Panc1 (cell line): ENCODE results near the gene SLX9. TPM values are rescaled to one million over a fixed set of nuclear protein-coding genes. Genes with fewer than 3 reads are reported as not detected.
A peak's percentile ranks its signal among the peaks of the same experiment; 100 is the strongest.

Experiments used
- ATAC-seq: fragments of 200-7000 bp; cut with Tn5 transposase; 2 replicates; pipeline ENCODE4 v1.9.1; 2020; ENCODE audit warnings: mild to moderate bottlenecking, moderate library complexity
- BruUV-seq: library from RNA; stranded (reverse); fragments of 400-500 nt; replicated peaks from 2 replicates; lab custom pipeline; 2021; lab: Mats Ljungman, UMichigan
- CTCF ChIA-PET: fragments of 300-600 bp; sonication (Branson Sonifier 250); formaldehyde crosslinking; loops from one replicate; lab custom pipeline; 2022; ENCODE audit warnings: antibody characterized with exemption; lab: Charles Lee
- POLR2A ChIA-PET: fragments of 300-600 bp; sonication (Branson Sonifier 250); formaldehyde crosslinking; loops from one replicate; lab custom pipeline; 2022; ENCODE audit warnings: antibody characterized with exemption; lab: Charles Lee
- DNase-seq: peaks from one replicate; pipeline ENCODE4 v3.0.0-alpha.2; 2010; ENCODE audit warnings: low read depth, low spot score
- H3K27ac ChIP-seq: 2 replicates; pipeline ENCODE4 v1.5.1; 2011; ENCODE audit warnings: mild to moderate bottlenecking, low read length, inconsistent platforms
- H3K27me3 ChIP-seq: fragments of 200-500 bp; sonication (Bioruptor generic); 2 replicates; pipeline ENCODE4 v1.6.0; 2014; ENCODE audit warnings: low read length, inconsistent platforms; ENCODE audit not compliant: control insufficient read depth, insufficient read depth
- H3K36me3 ChIP-seq: fragments of 200-500 bp; sonication (Bioruptor generic); 2 replicates; pipeline ENCODE4 v1.5.1; 2014; ENCODE audit warnings: inconsistent platforms, mild to moderate bottlenecking, low read length, moderate library complexity; ENCODE audit not compliant: control insufficient read depth, insufficient read depth
- H3K4me1 ChIP-seq: 2 replicates; pipeline ENCODE4 v1.5.1; 2011; ENCODE audit warnings: inconsistent platforms, mild to moderate bottlenecking, low read length, moderate library complexity; ENCODE audit not compliant: control insufficient read depth, insufficient read depth
- H3K4me3 ChIP-seq, 2 experiments: 2 replicates each; pipeline ENCODE4 v1.5.1; 2011 to 2012; ENCODE audit warnings: low read depth in 2 of 2, low read length in 2 of 2, mild to moderate bottlenecking in 2 of 2, inconsistent platforms in 1 of 2, moderate library complexity in 1 of 2
- H3K9me3 ChIP-seq: fragments of 200-500 bp; sonication (Bioruptor generic); 2 replicates; pipeline ENCODE4 v1.5.1; 2014; ENCODE audit warnings: low read depth, mild to moderate bottlenecking, inconsistent platforms, low read length, moderate library complexity; ENCODE audit not compliant: control insufficient read depth, insufficient read depth
- CTCF ChIP-seq: fragments of 450-650 bp; IDR thresholded peaks from 2 replicates; pipeline ENCODE4 v1.5.1; 2017; ENCODE audit warnings: mild to moderate bottlenecking
- POLR2AphosphoS5 ChIP-seq: IDR thresholded peaks from 2 replicates; pipeline ENCODE4 v1.6.1; 2012; ENCODE audit warnings: mild to moderate bottlenecking, low read depth, low read length, moderate library complexity
- SIN3A ChIP-seq: IDR thresholded peaks from 2 replicates; pipeline ENCODE4 v1.6.1; 2012; ENCODE audit warnings: low read depth, mild to moderate bottlenecking, low read length, moderate library complexity, borderline replicate concordance; ENCODE audit not compliant: insufficient read depth
- TCF7L2 ChIP-seq: IDR thresholded peaks from 2 replicates; pipeline ENCODE4 v1.6.1; 2011; ENCODE audit warnings: mild to moderate bottlenecking, low read depth, low read length, inconsistent platforms
- in situ Hi-C: cut with HindIII; loops from 2 replicates; pipeline ENCODE4 v1.10.0; 2016; ENCODE audit warnings: low sequenced_read_pairs, low pct_unique_long_range_greater_than_20kb
- intact Hi-C: fragments of 100-400 bp; cut with micrococcal nuclease; formaldehyde crosslinking; loops from one replicate; pipeline ENCODE4 v1.10.0; 2022; ENCODE audit not compliant: unreplicated experiment
- total RNA-seq: library from RNA; stranded (reverse); gene quantifications from one replicate; pipeline ENCODE4 v1.2.1, GENCODE V29; 2021; ENCODE audit not compliant: unreplicated experiment
- TF ChIP-seq, protein P1 (sequence below), 2 experiments: IDR thresholded peaks; 2 replicates each; pipeline ENCODE4 v1.6.1; 2011 to 2012; ENCODE audit warnings: low read depth in 2 of 2, control low read depth in 1 of 2, low read length in 1 of 2, mild to moderate bottlenecking in 1 of 2, moderate library complexity in 1 of 2; ENCODE audit not compliant: insufficient read depth in 1 of 2

Gene SLX9
- total RNA-seq, 1 experiment from 2014 or later, result 50.9 TPM

DNA sequence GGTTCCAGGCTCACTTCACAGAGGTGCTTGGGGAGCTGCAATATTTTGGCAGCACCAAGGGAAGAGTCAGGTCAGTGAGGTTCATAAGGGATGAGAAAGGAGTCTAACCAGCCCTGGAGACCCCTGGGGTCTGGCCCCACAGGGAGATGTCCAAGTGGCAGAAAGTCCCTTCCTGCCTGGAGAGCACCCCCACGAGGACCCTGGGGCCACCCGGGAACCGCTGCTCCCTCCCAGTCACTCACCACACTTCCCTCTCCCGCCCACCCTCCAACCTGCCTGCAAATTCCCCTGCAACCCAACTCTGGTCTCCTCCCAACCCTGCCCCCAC is 12.6 kb upstream of the SLX9 start:
- H3K27me3 ChIP-seq, result no peaks in the 10 kb centered on the region
- DNase-seq (no peak), ATAC-seq (peak; percentile 6; the same call in 1 of the 2 replicates)
- H3K4me3 ChIP-seq, result no peak overlapping the region
- no TSS peak for BruUV-seq
- no peaks in the 10 kb centered on the region for H3K9me3 ChIP-seq
- ChIA-PET POLR2A (interaction anchor here (0.6 to 1.0 kb wide), 4 partner anchors 14 to 403 kb away, joined by 3 to 15 read pairs (median 10); no protein-coding TSS in a partner anchor), CTCF (interaction anchor here (0.7 to 1.0 kb wide), 2 partner anchors 43 to 127 kb away, joined by 3 read pairs; no protein-coding TSS in a partner anchor)
- TF ChIP-seq TCF7L2 (no peak), POLR2AphosphoS5 (no peak; the same call in 1 of the 2 replicates), SIN3A (no peak), CTCF (no peak)
- TF ChIP-seq, protein P1, sequence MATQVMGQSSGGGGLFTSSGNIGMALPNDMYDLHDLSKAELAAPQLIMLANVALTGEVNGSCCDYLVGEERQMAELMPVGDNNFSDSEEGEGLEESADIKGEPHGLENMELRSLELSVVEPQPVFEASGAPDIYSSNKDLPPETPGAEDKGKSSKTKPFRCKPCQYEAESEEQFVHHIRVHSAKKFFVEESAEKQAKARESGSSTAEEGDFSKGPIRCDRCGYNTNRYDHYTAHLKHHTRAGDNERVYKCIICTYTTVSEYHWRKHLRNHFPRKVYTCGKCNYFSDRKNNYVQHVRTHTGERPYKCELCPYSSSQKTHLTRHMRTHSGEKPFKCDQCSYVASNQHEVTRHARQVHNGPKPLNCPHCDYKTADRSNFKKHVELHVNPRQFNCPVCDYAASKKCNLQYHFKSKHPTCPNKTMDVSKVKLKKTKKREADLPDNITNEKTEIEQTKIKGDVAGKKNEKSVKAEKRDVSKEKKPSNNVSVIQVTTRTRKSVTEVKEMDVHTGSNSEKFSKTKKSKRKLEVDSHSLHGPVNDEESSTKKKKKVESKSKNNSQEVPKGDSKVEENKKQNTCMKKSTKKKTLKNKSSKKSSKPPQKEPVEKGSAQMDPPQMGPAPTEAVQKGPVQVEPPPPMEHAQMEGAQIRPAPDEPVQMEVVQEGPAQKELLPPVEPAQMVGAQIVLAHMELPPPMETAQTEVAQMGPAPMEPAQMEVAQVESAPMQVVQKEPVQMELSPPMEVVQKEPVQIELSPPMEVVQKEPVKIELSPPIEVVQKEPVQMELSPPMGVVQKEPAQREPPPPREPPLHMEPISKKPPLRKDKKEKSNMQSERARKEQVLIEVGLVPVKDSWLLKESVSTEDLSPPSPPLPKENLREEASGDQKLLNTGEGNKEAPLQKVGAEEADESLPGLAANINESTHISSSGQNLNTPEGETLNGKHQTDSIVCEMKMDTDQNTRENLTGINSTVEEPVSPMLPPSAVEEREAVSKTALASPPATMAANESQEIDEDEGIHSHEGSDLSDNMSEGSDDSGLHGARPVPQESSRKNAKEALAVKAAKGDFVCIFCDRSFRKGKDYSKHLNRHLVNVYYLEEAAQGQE (IDR thresholded peaks at IDR 0.05; ENCODE audit: insufficient read depth in 1 of 2, low read depth in 2 of 2, low read length in 1 of 2), result no peak
- intact Hi-C loops (loop anchor here (10.0 kb wide), 1 partner anchor 52 kb away; the partner anchor contains the start of gene PTTG1IP), in situ Hi-C loops (no loop called here)
- H3K27ac ChIP-seq, result peak overlapping the region; percentile 66
- peaks cover 27% of the 10 kb centered on the region for H3K4me1 ChIP-seq
- no peaks in the 10 kb centered on the region for H3K36me3 ChIP-seq

- Histone ChIP-seq H3K9me3 (no peaks in the 10 kb centered on the region), H3K27me3 (no peaks in the 10 kb centered on the region), H3K27ac (peak overlapping the region; percentile 78), H3K4me1 (peaks cover 27% of the 10 kb centered on the region), H3K36me3 (no peaks in the 10 kb centered on the region), H3K4me3 (peak overlapping the region in 1 of 2 experiments; percentile 20; a peak in 2 of 4 replicates)
- in situ Hi-C loops, result no loop called here
- DNase-seq (no peak), ATAC-seq (peak; percentile 70)
- BruUV-seq, result no TSS peak
- ChIA-PET POLR2A (interaction anchor here (0.6 to 1.0 kb wide), 5 partner anchors 14 to 402 kb away, joined by 3 to 15 read pairs (median 9); no protein-coding TSS in a partner anchor), CTCF (interaction anchor here (0.6 to 0.7 kb wide), 2 partner anchors 31 to 44 kb away, joined by 3 to 9 read pairs; no protein-coding TSS in a partner anchor)
- TF ChIP-seq, protein P1 (IDR thresholded peaks at IDR 0.05; ENCODE audit: insufficient read depth in 1 of 2, low read depth in 2 of 2, low read length in 1 of 2), result no peak
- TF ChIP-seq SIN3A, result no peak
- no peak; the same call in 1 of the 2 replicates for TF ChIP-seq POLR2AphosphoS5
- TF ChIP-seq TCF7L2, result no peak
- no peak for TF ChIP-seq CTCF
- intact Hi-C loops, result loop anchor here (10.0 kb wide), 1 partner anchor 53 kb away; the partner anchor contains the start of gene PTTG1IP
Observed at GRCh38 chr21:44927587-44928461, 12.0 kb upstream of the SLX9 start.
